Central memory CD8-positive, alpha-beta T cell (primary cell): ENCODE results near the gene MATN1.

Experiments
- ATAC-seq: fragments of 150-1000 bp; cut with Tn5 transposase; replicated peaks from 2 replicates; pipeline ENCODE4 v1.10.0; 2022; ENCODE audit warnings: mild to moderate bottlenecking, moderate FRiP score, moderate number of reproducible peaks; ENCODE audit not compliant: poor library complexity, severe bottlenecking; ENCODE audit errors: extremely low read depth
- DNase-seq, 2 donors: peaks; one replicate each; pipeline ENCODE4 v3.0.0; 2021; ENCODE audit warnings: low spot score in 2 of 2
- H3K27ac Mint-ChIP-seq: one replicate; pipeline ENCODE4 v1.8.0; 2022; ENCODE audit warnings: low read depth, mild to moderate bottlenecking, moderate library complexity, mixed read lengths
- H3K27me3 Mint-ChIP-seq: one replicate; pipeline ENCODE4 v1.8.0; 2022; ENCODE audit warnings: mixed read lengths
- H3K36me3 Mint-ChIP-seq: one replicate; pipeline ENCODE4 v1.8.0; 2022; ENCODE audit warnings: mild to moderate bottlenecking, moderate library complexity, mixed read lengths; ENCODE audit not compliant: insufficient read depth
- H3K4me1 Mint-ChIP-seq: one replicate; pipeline ENCODE4 v1.8.0; 2022; ENCODE audit warnings: mixed read lengths
- H3K4me3 Mint-ChIP-seq: one replicate; pipeline ENCODE4 v1.8.0; 2022; ENCODE audit warnings: mild to moderate bottlenecking, moderate library complexity, mixed read lengths
- H3K9me3 Mint-ChIP-seq: one replicate; pipeline ENCODE4 v1.8.0; 2022; ENCODE audit warnings: mixed read lengths

Gene MATN1

DNA sequence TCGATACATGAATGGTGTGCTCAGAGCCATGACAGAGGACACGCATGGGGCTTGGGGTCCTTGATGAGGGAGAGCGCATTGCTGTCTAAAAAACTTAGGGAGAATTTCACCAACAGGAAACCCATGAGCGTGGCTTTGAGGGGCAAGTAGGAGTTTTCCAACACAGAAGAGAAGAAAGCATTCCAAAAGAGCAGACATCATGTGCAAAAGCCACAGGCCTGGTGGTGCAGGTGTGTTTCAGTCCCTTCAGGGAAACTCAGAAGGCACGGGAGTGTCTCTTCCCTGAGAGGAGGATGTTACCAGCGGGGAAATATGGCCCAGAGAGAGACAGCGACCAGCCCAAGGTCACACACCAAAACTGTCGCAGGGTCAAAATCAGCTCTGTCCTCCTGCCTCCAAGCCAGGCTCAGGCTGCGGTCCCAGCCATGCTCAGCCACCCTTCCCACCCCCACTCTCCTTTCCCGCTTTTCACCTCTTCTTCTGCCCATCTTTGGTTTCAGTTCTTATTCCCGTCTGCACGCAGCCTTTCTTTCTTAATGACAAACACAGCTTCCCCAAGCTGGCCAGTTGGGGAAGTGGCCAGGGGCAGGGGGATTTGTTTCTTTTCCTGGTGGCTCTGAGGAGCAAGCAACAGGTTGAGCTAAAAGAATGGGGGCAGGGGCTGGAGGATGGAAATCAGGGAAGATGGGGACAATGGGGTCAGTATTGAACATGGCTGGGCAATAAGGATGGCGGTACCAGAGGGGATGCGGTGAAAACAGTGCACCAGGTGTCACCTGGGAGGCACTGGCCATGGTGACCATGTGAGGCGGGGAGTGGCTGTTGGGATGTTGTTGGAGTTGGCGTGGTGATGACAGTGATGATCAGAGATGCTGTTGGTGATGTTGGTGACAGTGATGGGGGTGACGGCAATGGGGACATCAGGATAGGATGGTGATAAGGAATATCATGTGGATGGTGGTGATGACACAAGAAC, 23.9 kb upstream of the MATN1 start:
- H3K4me3 Mint-ChIP-seq, result peak overlapping the region; percentile 92
- peaks cover 63% of the 10 kb centered on the region for H3K36me3 Mint-ChIP-seq
- DNase-seq (no peak), ATAC-seq (no peak)
- peak overlapping the region; percentile 94 for H3K27ac Mint-ChIP-seq
- no peaks in the 10 kb centered on the region for H3K27me3 Mint-ChIP-seq
- peaks cover 97% of the 10 kb centered on the region for H3K4me1 Mint-ChIP-seq
- H3K9me3 Mint-ChIP-seq, result no peaks in the 10 kb centered on the region

DNA sequence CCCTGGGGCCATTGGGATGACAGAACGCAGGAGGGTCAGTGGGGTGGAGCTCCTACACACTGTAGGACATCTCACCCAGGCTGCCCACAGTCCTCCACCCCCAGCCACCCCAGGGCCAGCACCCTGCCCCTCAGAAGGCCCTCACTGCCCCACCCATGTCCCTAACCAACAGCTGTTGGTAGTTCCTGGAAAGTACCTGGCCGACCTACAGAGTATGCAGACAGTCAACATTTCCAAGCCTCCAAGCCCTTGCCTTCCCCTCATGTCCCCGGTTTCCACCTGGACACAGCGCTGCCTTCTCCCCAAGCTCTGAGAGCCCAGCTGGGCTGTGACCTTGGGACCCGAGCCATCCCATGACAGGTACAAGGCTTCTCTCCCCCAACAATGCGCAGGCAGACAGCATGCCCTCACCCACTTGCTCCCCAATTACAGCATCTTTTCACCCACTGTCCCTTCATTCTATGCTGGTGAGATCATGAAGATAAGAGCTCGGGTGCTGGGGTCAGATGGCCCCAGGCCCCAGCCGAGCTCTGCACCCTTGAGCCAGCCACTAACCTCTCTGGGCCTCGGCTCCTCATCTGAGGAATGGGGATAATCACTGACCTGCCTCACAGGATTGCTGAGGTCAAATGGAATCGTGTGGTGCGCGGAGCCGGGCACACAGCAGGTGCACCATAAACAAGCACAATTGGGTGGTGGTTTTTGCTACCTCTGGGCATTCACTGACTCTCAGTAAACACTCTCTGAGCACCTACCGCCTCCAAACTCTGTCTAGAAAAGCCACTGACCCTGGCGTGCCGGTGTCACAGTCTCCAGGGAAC, 23.0 kb upstream of the MATN1 start:
- H3K9me3 Mint-ChIP-seq, result no peaks in the 10 kb centered on the region
- no peak for DNase-seq
- peak overlapping the region; percentile 94 for H3K27ac Mint-ChIP-seq
- no peaks in the 10 kb centered on the region for H3K27me3 Mint-ChIP-seq
- no peak for ATAC-seq
- H3K4me1 Mint-ChIP-seq, result peaks cover 99% of the 10 kb centered on the region
- H3K36me3 Mint-ChIP-seq, result peaks cover 65% of the 10 kb centered on the region
- peak overlapping the region; percentile 92 for H3K4me3 Mint-ChIP-seq

DNA sequence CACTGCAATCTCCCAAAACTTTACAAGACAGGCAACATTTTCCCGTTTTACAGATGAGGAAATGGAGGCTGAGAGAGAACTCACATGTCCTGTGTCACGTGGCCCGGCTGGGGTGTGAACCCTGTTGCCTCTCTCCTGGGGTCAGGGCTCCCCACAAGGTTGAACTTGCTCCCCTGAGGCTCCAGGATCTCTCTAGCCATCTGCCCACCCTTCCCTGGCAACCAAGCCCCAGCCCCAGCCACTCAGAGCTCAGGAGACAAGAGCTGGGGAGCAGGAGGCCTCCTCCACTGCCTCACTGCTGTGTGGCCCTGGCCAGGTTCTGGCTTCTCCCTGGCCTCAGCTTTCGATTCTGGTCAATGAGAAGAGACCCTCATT, 22.4 kb upstream of the MATN1 start:
- peak overlapping the region; percentile 94 for H3K27ac Mint-ChIP-seq
- peaks cover 63% of the 10 kb centered on the region for H3K36me3 Mint-ChIP-seq
- no peaks in the 10 kb centered on the region for H3K27me3 Mint-ChIP-seq
- peaks cover 99% of the 10 kb centered on the region for H3K4me1 Mint-ChIP-seq
- DNase-seq, result no peak
- peak overlapping the region; percentile 92 for H3K4me3 Mint-ChIP-seq
- no peak for ATAC-seq
- H3K9me3 Mint-ChIP-seq, result no peaks in the 10 kb centered on the region

DNA sequence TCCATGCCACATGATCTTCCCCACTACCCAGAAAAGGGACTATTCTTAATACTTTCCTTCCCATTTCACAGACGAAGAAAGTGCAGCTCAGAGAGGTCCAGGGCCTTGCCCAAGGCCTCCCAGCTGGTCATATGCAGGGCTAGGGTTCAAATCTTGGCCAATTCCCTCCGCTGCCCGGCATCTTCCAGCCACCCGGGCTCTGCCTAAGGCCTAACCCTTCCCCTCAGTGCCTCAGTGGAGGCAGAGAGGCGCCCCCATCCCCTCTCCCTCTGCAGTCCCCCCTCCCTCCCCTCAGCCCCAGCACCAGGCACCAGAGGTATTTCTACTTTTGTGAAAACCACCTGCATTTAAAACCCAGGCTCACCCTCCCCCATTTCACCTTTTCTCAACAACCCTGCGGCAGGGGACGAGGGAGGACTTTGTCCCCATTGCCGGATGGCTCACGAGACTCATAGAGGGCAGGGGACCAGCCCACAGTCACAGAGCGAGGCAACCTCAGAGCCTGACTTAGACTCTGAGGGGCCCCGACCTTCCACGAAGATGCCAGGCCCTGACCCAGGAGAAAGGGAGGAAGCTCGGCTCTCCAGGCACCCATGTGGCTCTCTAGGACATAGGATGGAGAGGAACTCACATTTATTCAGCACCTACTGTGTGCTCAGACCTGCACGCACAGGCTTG, 21.9 kb upstream of the MATN1 start:
- Mint-ChIP-seq H3K27me3 (no peaks in the 10 kb centered on the region), H3K9me3 (no peaks in the 10 kb centered on the region), H3K4me3 (peak overlapping the region; percentile 92), H3K27ac (peak overlapping the region; percentile 94), H3K36me3 (peaks cover 63% of the 10 kb centered on the region), H3K4me1 (peaks cover 99% of the 10 kb centered on the region)
- DNase-seq (no peak), ATAC-seq (no peak)

DNA sequence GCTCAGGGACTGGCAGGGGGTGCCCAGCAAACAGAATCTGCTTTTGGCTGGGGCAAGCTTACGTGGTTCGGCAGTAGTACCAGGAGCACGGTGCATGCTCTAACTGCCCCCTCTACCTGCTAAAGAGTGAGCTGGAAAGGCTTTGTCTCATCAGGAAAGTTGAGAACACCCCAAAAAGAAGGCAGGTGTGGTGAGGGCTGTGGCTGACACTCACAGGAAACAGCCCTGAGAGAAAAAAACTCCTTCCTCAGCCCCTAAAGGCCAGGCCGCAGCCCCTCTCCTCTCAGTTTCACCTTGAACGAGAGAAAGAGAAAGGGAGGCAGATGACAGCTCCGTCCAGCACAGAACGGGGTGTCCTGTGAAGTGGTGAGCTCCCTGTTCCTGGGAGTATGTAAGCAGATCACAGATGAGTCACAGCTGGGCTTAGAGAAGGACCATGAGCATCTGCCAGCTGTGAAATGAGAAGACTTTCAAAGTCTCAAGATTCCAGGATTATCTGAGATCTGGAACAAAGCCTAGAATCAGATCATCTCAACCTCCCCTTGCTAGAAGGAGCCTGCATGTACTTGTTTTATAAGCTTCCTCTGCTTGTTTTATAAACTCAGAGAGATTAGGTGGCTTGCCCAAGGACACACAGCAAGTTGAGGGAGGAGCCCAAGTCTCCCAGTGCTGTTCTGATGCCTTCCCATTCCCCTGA, 20.8 kb upstream of the MATN1 start:
- Mint-ChIP-seq H3K27me3 (no peaks in the 10 kb centered on the region), H3K36me3 (peaks cover 63% of the 10 kb centered on the region), H3K27ac (peak overlapping the region; percentile 94), H3K4me1 (peaks cover 99% of the 10 kb centered on the region), H3K4me3 (peak overlapping the region; percentile 92), H3K9me3 (no peaks in the 10 kb centered on the region)
- DNase-seq (peak in 1 of 2 donors; percentile 26), ATAC-seq (peak; percentile 44)

DNA sequence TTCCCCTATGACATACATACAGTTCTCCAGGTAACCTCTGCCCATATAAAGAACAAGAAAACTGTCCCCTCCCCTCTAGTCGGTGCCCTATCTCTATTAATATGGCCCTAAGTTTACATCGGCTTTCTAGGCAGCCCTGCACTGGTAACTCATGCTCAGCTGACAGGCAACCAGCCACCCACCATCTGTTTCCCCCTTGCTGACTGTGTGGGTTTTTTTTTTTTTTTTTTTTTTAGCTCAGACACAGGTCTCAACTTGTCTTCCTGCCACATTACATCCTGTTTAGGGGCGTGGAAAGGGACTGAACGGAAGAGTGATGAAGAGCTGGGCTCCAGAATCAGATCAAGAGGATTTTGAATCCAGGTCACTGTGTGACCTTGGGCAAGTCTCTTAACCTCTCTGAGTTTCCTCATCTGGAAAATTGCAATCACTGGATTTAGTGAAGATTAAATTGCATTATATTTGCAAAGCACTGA, 20.2 kb upstream of the MATN1 start:
- H3K9me3 Mint-ChIP-seq, result no peaks in the 10 kb centered on the region
- H3K27ac Mint-ChIP-seq, result peak overlapping the region; percentile 94
- peak; percentile 33 to 70 for DNase-seq
- peaks cover 65% of the 10 kb centered on the region for H3K36me3 Mint-ChIP-seq
- peak overlapping the region; percentile 92 for H3K4me3 Mint-ChIP-seq
- ATAC-seq, result peak; percentile 96
- peaks cover 99% of the 10 kb centered on the region for H3K4me1 Mint-ChIP-seq
- H3K27me3 Mint-ChIP-seq, result no peaks in the 10 kb centered on the region

DNA sequence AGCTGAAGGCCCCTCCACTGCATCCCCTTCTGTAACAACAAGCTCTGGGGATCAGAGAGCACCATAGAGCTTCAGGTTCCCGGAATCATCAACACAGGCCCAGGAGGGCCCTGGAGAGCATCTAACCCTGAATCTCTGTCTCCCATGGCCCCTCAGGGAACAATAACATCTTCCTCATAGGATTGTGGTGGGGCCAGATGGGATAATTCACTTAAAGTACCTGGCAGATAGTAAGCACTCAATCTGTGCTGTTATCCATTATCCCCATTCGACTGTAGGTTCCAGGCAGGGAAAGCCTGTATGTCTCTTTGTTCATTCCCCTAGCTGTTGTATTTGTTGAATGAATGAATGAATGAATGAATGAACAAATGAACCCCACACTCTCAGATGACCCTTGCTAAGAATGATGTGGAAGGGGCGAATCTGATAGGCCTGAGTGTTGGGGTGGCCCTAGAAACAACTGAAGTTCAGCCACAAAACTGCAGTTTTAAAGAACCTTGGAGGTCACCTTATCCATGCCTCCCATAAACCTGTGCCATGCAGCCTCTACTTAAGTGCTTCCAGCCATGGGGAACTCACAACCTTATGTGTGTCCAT, 19.7 kb upstream of the MATN1 start:
- H3K27ac Mint-ChIP-seq, result peak overlapping the region; percentile 94
- DNase-seq (no peak), ATAC-seq (no peak)
- peaks cover 65% of the 10 kb centered on the region for H3K36me3 Mint-ChIP-seq
- peak overlapping the region; percentile 92 for H3K4me3 Mint-ChIP-seq
- peaks cover 99% of the 10 kb centered on the region for H3K4me1 Mint-ChIP-seq
- H3K9me3 Mint-ChIP-seq, result no peaks in the 10 kb centered on the region
- no peaks in the 10 kb centered on the region for H3K27me3 Mint-ChIP-seq

DNA sequence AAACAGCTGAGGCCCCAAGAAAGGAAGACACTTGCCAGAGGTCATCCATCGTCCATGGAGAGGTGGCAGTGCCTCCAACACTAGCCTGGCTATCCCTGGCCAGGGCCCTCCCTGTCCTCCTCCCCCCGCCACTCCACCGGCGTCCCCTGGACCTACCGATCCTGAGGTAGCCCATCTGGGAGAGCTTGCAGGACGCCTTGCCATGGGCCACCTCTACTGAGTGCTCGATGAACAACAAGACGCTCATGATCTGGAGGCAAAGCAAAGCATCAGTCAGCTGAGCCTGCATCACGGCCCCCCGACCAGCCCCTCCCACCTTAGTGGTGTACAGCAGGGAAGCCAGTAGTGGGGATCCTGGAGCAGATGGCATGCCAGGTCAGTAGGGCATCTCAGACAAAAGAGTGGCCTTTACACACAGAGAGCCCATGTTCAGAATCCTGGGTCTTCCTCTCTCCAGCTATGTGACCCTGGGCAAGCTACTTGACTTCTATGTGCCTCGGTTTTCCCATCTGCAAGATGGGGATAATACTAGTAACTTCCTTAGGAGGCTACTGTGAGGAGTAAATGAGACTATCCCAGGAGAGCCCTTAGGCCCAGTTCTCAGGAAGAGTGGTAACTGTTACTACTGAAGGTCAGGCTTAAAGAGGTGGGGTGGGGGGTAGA, 19.0 kb upstream of the MATN1 start:
- peaks cover 95% of the 10 kb centered on the region for H3K4me1 Mint-ChIP-seq
- no peaks in the 10 kb centered on the region for H3K27me3 Mint-ChIP-seq
- peak overlapping the region; percentile 92 for H3K4me3 Mint-ChIP-seq
- ATAC-seq (no peak), DNase-seq (no peak)
- peak overlapping the region; percentile 94 for H3K27ac Mint-ChIP-seq
- H3K9me3 Mint-ChIP-seq, result no peaks in the 10 kb centered on the region
- H3K36me3 Mint-ChIP-seq, result peaks cover 63% of the 10 kb centered on the region

DNA sequence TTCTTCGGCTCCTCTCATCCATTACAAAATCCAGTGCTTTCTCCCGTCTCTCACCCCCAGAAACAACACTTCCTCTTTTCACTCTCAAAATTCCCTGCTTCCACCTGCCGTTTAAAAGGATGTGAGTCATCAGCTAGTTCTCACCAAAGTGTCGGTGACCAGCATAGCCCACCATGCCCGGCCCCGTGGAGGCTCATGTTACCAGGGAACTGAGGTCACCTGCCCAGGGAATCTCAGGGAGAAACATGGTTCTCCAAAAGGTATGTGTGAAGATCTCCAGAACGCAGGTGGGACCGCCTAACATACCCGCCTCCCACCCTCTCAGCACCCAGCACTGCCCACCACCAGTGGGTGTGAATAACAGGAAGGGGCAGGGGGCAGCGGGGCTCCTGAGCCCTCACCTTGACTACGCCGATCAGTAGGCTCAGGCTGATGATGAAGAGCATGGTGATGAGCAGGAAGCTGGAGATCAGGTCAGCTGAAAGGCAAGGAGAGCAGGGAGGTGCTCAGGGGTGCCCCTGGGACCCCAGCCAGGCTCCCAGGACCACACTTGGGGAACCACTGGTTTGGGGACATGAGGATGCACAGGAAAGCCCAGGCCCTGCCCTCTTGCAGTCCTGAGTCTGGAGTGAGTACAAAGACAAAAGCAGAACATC, 18.0 kb upstream of the MATN1 start:
- Mint-ChIP-seq H3K4me3 (peak overlapping the region; percentile 71), H3K27me3 (no peaks in the 10 kb centered on the region), H3K9me3 (no peaks in the 10 kb centered on the region), H3K4me1 (peaks cover 85% of the 10 kb centered on the region), H3K36me3 (peaks cover 62% of the 10 kb centered on the region), H3K27ac (peak overlapping the region; percentile 94)
- DNase-seq (no peak), ATAC-seq (no peak)

DNA sequence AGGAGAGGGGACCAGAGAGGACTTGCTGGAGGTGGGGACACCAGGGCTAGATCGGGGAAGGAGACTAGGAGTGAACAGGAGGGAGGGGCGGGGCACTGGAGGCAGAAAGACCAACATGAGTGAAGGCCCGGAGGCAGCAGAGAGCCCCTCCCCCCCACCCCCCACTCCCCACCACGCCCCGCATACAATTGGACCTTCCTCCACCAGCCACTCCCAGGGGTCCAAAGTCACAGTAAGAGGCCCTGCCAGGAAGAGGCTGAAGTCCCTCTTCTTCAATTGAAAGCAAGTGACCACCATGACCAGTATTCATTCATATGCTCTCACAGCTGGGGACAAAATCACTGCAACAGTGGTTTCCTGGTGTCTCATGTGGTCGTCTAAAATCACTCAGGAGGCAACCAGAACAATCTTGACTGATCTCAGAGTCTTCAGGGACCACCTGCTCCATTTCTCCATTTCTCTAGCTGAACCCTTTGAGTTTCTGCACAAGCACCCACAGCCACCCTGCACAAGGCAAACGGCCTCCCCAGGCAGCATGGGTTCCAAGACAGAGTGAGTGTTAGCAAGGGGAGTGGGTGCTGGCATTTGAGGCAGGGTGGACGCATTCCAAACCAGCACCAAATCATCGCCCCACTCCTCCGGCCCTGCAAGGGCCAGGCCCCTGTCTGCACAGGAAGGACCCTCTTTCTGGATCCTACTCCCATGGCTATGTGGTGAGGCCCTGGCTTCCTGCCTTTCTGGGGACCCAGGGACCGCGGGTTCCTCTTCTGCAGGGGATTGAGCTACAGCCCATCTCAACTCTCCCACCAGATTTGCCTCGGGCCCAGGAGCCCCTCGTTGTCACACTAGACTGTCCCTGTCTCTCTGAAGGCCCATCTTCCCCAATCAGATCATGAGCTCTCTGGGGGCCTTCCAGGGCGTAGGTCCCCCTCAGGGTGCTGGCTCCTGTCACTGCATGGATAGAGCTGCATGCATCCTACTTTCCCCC, 17.2 kb upstream of the MATN1 start:
- H3K27ac Mint-ChIP-seq, result peak overlapping the region; percentile 94
- no peaks in the 10 kb centered on the region for H3K27me3 Mint-ChIP-seq
- H3K9me3 Mint-ChIP-seq, result no peaks in the 10 kb centered on the region
- H3K36me3 Mint-ChIP-seq, result peaks cover 66% of the 10 kb centered on the region
- ATAC-seq (no peak), DNase-seq (no peak)
- peaks cover 81% of the 10 kb centered on the region for H3K4me1 Mint-ChIP-seq
- H3K4me3 Mint-ChIP-seq, result peak overlapping the region; percentile 71
